OCI-LY7 (cell line): Measurements from ENCODE around the gene KCNQ1OT1.

ENCODE experiments used
- CTCF ChIP-seq: fragments of 200-600 bp; sonication (generic); conservative IDR thresholded peaks from 2 replicates; pipeline ENCODE4 v1.5.1; 2014; ENCODE audit warnings: mild to moderate bottlenecking, antibody characterized with exemption, low read length, moderate library complexity, mixed read lengths
- EZH2phosphoT487 ChIP-seq: fragments of 200-600 bp; sonication (generic); IDR thresholded peaks from 2 replicates; pipeline ENCODE4 v1.6.1; 2018; ENCODE audit warnings: low read depth, borderline replicate concordance, mild to moderate bottlenecking, mixed run types, antibody characterized with exemption, low read length, moderate library complexity, mixed read lengths

GRCh38 chr11:2700415-2701211 lies 819 bp upstream of the KCNQ1OT1 start:
- TF ChIP-seq CTCF (no peak), EZH2phosphoT487 (no peak)
